Measurements from ENCODE around the gene AGMAT. TPM values are rescaled to one million over a fixed set of nuclear protein-coding genes. Genes with fewer than 3 reads are reported as not detected.
A peak's percentile ranks its signal among the peaks of the same experiment; 100 is the strongest.

The AGMAT gene
- total and polyA plus RNA-seq, 2 of the 13 experiments (the other 11 are each of a cell fraction or from before 2014, with no cell fraction given): 59.1 to 174 TPM

DNA sequence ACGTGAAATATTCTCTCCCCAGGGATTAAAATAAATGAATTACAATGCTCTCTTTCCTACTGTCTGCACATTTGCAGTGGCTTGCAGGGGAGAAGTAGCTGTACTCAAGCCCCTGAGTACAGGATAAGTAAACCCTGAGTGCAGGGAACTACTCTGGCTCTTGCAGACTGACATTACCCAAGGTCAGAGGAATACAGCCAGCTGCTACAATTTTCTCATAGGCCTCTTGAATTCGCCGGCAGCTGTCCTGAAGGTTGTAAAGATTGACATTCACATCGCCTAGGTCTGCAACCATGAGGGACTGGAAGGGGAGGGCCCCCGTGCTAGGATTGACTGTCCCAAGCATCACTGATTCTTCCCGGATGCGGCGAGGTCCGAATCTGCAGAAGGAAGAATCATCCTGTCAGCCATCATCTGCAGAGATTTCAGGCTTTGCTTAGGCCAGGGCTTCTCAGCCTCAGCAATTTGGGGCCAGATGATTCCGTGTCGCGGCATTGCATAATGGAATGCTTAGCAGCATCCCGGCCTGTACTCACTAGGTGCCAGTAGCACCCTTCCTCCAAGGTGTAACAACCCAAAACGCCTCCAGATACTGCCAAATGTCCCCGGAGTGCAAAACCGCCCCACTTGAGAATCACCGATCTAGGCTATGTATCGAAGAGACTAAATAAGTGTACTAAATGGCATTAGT, 1.7 kb downstream of the AGMAT start:
- peak overlapping the region; percentile 72 to 85 (median 84) for H3K4me3 ChIP-seq (replicated peaks in 1 of 3; ENCODE audit: insufficient read depth in 1 of 3, low read depth in 2 of 3, low read length in 3 of 3)
- peak overlapping the region; percentile 79 for H3K4me2 ChIP-seq (ENCODE audit: low read depth, low read length)
- H3K79me2 ChIP-seq (ENCODE audit: insufficient read depth, low read length): peaks cover 28% of the 10 kb centered on the region
- ATAC-seq: no peak
- CTCF ChIA-PET (ENCODE audit: low intra/inter-chr PET ratio, low total read pairs): no interaction called here
- H3K36me3 ChIP-seq (replicated peaks in 1 of 2; ENCODE audit: control insufficient read depth in 1 of 2, insufficient read depth in 2 of 2, low read length in 2 of 2): peaks cover 18 to 22% of the 10 kb centered on the region in 2 experiments
- intact Hi-C loops (cut with micrococcal nuclease; ENCODE audit: unreplicated experiment): loop anchor here (5.0 kb wide), 1 partner anchor 44 kb away; no protein-coding TSS in a partner anchor
- H3K4me1 ChIP-seq (ENCODE audit: insufficient read depth, low read length): peaks cover 52% of the 10 kb centered on the region
- DNase-seq (ENCODE audit: low spot score): no peak
- FAIRE-seq: no peak
- 77% methylated on average over 9 of the region's 18 CpGs for WGBS (ENCODE audit: low lambda C conversion rate)
- BruUV-seq (replicated peaks): no TSS peak
- no peak overlapping the region for H2AFZ ChIP-seq (ENCODE audit: low read length)
- H3K27me3 ChIP-seq (ENCODE audit: control insufficient read depth in 1 of 2, insufficient read depth in 2 of 2, low read length in 2 of 2): no peaks in the 10 kb centered on the region
- no peak overlapping the region for H3K27ac ChIP-seq (ENCODE audit: extremely low read length, insufficient read depth, low read length)
- in situ Hi-C loops (cut with HindIII; ENCODE audit: extremely low pct_ligation_motif_present, low pct_unique_long_range_greater_than_20kb): no loop called here
- POLR2A ChIA-PET: interaction anchor here (1.1 to 2.7 kb wide), 6 partner anchors 10 to 153 kb away, joined by 4 to 24 read pairs (median 8); partner anchors contain the start of genes DDI2, DNAJC16 and SLC25A34
- peak overlapping the region; percentile 99 for H3K9ac ChIP-seq (ENCODE audit: insufficient read depth, low read depth, low read length)
- no peaks in the 10 kb centered on the region for H3K9me3 ChIP-seq (ENCODE audit: low read length)
- H4K20me1 ChIP-seq (ENCODE audit: insufficient read depth, low read length): no peaks in the 10 kb centered on the region
- TF ChIP-seq CBX5 (CRISPR knock-in tag; IDR thresholded peaks at IDR 0.05; ENCODE audit: borderline replicate concordance): 0 out of 2 replicates have a peak, but pooled peaks have one; percentile 12
- TF ChIP-seq MAFF (IDR thresholded peaks at IDR 0.05; ENCODE audit: low read depth, low read length): no peak
- TF ChIP-seq ZBTB33 (CRISPR knock-in tag; IDR thresholded peaks at IDR 0.05): peak; percentile 68
- peak; percentile 92 for TF ChIP-seq ZBTB38 (CRISPR knock-in tag; IDR thresholded peaks at IDR 0.05)
- TF ChIP-seq, protein P1, sequence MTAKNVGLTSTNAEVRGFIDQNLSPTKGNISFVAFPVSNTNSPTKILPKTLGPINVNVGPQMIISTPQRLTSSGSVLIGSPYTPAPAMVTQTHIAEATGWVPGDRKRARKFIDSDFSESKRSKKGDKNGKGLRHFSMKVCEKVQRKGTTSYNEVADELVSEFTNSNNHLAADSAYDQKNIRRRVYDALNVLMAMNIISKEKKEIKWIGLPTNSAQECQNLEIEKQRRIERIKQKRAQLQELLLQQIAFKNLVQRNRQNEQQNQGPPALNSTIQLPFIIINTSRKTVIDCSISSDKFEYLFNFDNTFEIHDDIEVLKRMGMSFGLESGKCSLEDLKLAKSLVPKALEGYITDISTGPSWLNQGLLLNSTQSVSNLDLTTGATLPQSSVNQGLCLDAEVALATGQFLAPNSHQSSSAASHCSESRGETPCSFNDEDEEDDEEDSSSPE (CRISPR knock-in tag; IDR thresholded peaks at IDR 0.05): no peak
- no peak for TF ChIP-seq HOXA7 (CRISPR knock-in tag; IDR thresholded peaks at IDR 0.05)
- no peak for TF ChIP-seq ZMYM2 (CRISPR knock-in tag; IDR thresholded peaks at IDR 0.05)
- peak; percentile 34 for TF ChIP-seq CTCF (CRISPR knock-in tag; IDR thresholded peaks at IDR 0.05)
- peak; percentile 53 for TF ChIP-seq CEBPG (CRISPR knock-in tag; IDR thresholded peaks at IDR 0.05)
- TF ChIP-seq CEBPB (IDR thresholded peaks at IDR 0.05; ENCODE audit: borderline replicate concordance, low read depth, low read length): peak; percentile 48; the same call in 1 of the 2 replicates
- no peak for TF ChIP-seq ZNF597 (CRISPR knock-in tag; IDR thresholded peaks at IDR 0.05)
- peak; percentile 42 for TF ChIP-seq PRPF4 (IDR thresholded peaks at IDR 0.05; ENCODE audit: low read depth, low read length, poor library complexity, severe bottlenecking)
